Sciatic nerve (tissue), 2 donors: Measurements from ENCODE around the gene GSTO1. TPM values are rescaled to one million over a fixed set of nuclear protein-coding genes. Genes with fewer than 3 reads are reported as not detected.

Experiments
- ATAC-seq: fragments of 200-7000 bp; cut with Tn5 transposase; one replicate; pipeline ENCODE4 v1.9.1; 2020; ENCODE audit warnings: mild to moderate bottlenecking, moderate library complexity
- DNase-seq: peaks from one replicate; pipeline ENCODE4 v3.0.0-alpha.2; 2020; ENCODE audit warnings: low spot score
- intact Hi-C: fragments of 100-400 bp; cut with DNase I; formaldehyde crosslinking; loops from one replicate; pipeline ENCODE4 v1.14.2; 2022
- microRNA-seq: library from miRNA; unstranded; fragments of <30 nt; microRNA quantifications from one replicate; pipeline ENCODE4 v1.2.0, GENCODE V29; 2020
- total RNA-seq: library from RNA; stranded (reverse); fragmentation: NEBNext Ultra II Directional; extraction: Animal tissue kit (Norgen Biotek cat#: 25700); gene quantifications from one replicate; pipeline ENCODE4 v1.2.1, GENCODE V29; 2021
- donor health status: DM: no; HTN: no; CAD: no.
- donor health status: DM: no; HTN: no; CAD: no.

Gene GSTO1
- total RNA-seq, 1 donor from 2014 or later = 55.7 TPM

DNA sequence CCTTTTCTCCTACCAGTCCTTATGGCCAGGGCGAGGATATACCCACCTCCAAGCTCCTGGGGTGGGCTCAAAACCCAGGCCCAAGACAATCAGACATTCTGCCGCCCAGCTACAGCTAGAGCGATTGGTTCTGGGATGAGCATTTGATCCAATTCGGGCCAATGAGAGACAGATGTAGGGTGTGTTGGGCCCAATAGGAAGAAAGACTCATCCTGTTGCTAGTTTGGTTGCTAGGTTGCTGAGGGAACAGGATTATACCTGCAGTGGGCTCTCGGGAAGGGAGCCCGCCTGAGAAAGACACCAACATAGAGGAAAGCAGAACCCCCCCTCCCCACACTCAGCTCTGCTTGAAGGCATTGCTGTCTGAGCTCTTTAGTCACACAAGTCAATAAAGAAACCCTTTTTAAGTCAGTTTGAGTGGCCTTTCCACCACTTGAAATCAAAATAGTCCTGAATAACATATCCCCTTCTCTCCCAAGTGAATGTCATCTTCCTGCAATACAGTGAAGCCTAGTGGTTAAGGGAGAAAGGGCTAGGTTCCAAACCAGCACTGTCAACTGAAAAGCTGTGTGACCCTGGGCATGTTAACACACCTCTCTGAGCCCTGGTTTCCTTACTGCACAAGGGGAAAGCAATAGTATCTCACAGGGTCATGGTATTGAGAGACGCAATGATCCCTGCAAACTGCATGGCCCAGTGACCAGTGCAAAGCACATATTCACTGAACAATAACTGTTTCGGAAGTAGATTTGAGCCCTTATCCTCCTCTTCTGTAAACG, 61.8 kb downstream of the GSTO1 start:
- ATAC-seq (no peak), DNase-seq (no peak)
- intact Hi-C loops = no loop called here

Small RNA genes lying within 50 kb of the gene (microRNA-seq; reads per million reads assigned to microRNA genes)
- gene MIR4482 (not detected), gene MIR609 (not detected)

Other genes starting within 250 kb of the GSTO1 start
- 0.45 TPM for gene COL17A1, start 169.0 kb upstream of the GSTO1 start, total RNA-seq
- gene SFR1, start 132.7 kb upstream of the GSTO1 start, total RNA-seq = 7.8 TPM
- gene CFAP43, start 22.5 kb upstream of the GSTO1 start, total RNA-seq = 0.98 TPM
- 2.1 TPM for gene GSTO2, start 14.3 kb downstream of the GSTO1 start, total RNA-seq
- gene ITPRIP, start 83.6 kb downstream of the GSTO1 start, total RNA-seq = 24.7 TPM
- 0.67 TPM for gene CFAP58, start 98.9 kb downstream of the GSTO1 start, total RNA-seq